ENCODE measurements around the gene SEMA3B.
A peak's percentile ranks its signal among the peaks of the same experiment; 100 is the strongest.
"Not testable (repeated sequence)": the region's sequence is repeated elsewhere in the genome, so short reads cannot be mapped to it uniquely, and the experiment has no call there.

The SEMA3B gene

GRCh38 chr3:50258979-50259378 lies 10.0 kb upstream of the SEMA3B start:
- no peaks in the 10 kb centered on the region for H3K9me3 Mint-ChIP-seq
- peaks cover 14% of the 10 kb centered on the region for H3K36me3 Mint-ChIP-seq
- no peak overlapping the region for H3K27ac Mint-ChIP-seq
- no peaks in the 10 kb centered on the region for H3K27me3 Mint-ChIP-seq
- H3K4me1 Mint-ChIP-seq: peaks cover 6% of the 10 kb centered on the region
- no peak for DNase-seq (ENCODE audit: low spot score in 2 of 2)
- H3K4me3 Mint-ChIP-seq: no peak overlapping the region
- no peak for ATAC-seq (ENCODE audit: low read depth)

- Mint-ChIP-seq H3K36me3 (peaks cover 14% of the 10 kb centered on the region), H3K9me3 (no peaks in the 10 kb centered on the region), H3K27ac (peak overlapping the region; percentile 83), H3K27me3 (no peaks in the 10 kb centered on the region), H3K4me1 (peaks cover 3% of the 10 kb centered on the region), H3K4me3 (peak overlapping the region; percentile 78)
- ATAC-seq (ENCODE audit: low read depth) (peak; percentile 7), DNase-seq (ENCODE audit: low spot score in 2 of 2) (no peak)
Measured at GRCh38 chr3:50259432-50260026, 9.4 kb upstream of the SEMA3B start.

DNA sequence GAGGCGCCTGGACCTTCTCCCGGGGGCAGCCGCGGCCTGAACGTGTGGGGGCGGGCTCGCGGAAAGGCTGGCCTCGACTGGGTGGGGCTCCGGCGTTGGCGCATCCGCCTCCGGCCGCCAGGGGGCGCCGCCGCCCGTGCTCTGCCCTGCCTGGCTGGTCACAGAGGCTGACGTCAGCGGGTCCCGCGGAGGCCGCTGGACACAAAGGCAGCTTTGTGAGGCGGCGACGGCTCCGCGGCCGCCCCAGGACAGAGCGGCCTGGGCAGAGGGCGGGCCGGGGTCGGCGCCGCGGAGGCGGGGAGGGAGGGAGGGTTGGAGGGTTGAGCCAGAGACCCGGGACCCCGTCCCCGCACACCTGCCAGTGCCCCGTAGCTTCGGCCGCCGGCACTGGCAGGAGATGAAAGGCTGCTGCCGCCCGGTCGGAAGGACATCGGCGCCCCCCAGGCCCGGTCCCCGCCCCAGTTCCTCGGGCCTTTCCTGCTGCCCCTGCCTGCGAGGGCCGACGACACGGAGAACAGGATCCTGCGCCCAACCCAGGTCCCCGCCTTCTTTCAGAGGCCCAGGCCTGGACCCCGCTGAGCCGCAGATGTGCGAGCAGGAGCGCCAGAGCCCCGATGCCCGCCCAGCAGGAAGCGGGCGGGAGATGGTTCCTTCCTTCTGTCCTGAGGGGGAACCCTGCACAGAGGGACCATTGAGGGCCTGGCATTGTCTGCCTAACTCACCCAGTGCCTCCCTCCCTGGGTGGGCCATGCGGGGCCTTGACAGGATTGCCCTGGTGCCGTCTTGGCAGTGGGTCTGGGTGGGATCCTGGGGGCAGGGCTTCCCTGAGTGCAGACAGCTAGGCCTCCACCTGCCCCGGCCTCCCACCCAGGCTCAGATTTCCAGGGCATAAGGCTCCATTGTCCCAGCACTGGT lies 8.7 kb upstream of the SEMA3B start:
- ATAC-seq (ENCODE audit: low read depth) (peak; percentile 97), DNase-seq (ENCODE audit: low spot score in 2 of 2) (peak; percentile 85 to 90)
- Mint-ChIP-seq H3K4me1 (peaks cover 3% of the 10 kb centered on the region), H3K27me3 (peaks cover 2% of the 10 kb centered on the region), H3K9me3 (no peaks in the 10 kb centered on the region), H3K27ac (peak overlapping the region; percentile 83), H3K4me3 (peak overlapping the region; percentile 78), H3K36me3 (peaks cover 14% of the 10 kb centered on the region)

DNA sequence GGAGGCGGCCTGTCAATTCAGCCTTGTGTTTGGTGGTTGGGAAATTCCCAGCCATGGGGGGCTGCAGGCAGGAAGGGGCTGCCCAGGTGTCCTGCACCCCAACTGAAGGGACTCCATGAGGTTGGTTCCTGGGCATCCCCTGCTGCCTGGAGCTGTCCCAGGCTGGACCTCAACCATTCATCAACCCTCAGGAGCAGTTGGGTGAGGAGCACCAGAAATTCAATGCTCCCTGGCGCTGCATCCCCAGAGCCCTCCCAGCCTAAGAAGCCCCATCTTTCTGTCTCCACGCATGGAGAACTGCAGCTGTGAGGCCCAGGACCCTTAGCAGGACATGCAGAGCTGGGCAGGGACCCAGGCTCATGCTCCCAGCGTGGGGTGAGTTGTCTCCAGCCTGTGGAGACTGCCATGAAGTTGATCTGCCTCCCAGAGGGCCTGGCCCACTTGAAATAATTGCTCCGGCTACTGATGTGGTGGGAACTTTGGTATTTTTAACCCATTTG lies 8.0 kb upstream of the SEMA3B start:
- Mint-ChIP-seq H3K9me3 (no peaks in the 10 kb centered on the region), H3K36me3 (peaks cover 14% of the 10 kb centered on the region), H3K27me3 (peaks cover 2% of the 10 kb centered on the region), H3K27ac (no peak overlapping the region), H3K4me1 (peaks cover 3% of the 10 kb centered on the region), H3K4me3 (no peak overlapping the region)
- ATAC-seq (ENCODE audit: low read depth) (no peak), DNase-seq (ENCODE audit: low spot score in 2 of 2) (no peak)

GRCh38 chr3:50261505-50261904 lies 7.4 kb upstream of the SEMA3B start:
- no peak overlapping the region for H3K27ac Mint-ChIP-seq
- peaks cover 2% of the 10 kb centered on the region for H3K27me3 Mint-ChIP-seq
- H3K9me3 Mint-ChIP-seq: no peaks in the 10 kb centered on the region
- ATAC-seq (ENCODE audit: low read depth) (no peak), DNase-seq (ENCODE audit: low spot score in 2 of 2) (no peak)
- peaks cover 3% of the 10 kb centered on the region for H3K4me1 Mint-ChIP-seq
- peaks cover 14% of the 10 kb centered on the region for H3K36me3 Mint-ChIP-seq
- H3K4me3 Mint-ChIP-seq: no peak overlapping the region

GRCh38 chr3:50262200-50262599 lies 6.7 kb upstream of the SEMA3B start:
- not testable (repeated sequence) for H3K4me3 Mint-ChIP-seq; DNase-seq (ENCODE audit: low spot score in 2 of 2); H3K27me3 Mint-ChIP-seq; ATAC-seq (ENCODE audit: low read depth); H3K4me1 Mint-ChIP-seq; H3K27ac Mint-ChIP-seq; H3K9me3 Mint-ChIP-seq
- peaks cover 12% of the 10 kb centered on the region for H3K36me3 Mint-ChIP-seq

- H3K27ac Mint-ChIP-seq: no peak overlapping the region
- H3K4me3 Mint-ChIP-seq: no peak overlapping the region
- no peak for ATAC-seq (ENCODE audit: low read depth)
- no peak for DNase-seq (ENCODE audit: low spot score in 2 of 2)
- peaks cover 9% of the 10 kb centered on the region for H3K36me3 Mint-ChIP-seq
- H3K27me3 Mint-ChIP-seq: peaks cover 2% of the 10 kb centered on the region
- peaks cover 3% of the 10 kb centered on the region for H3K4me1 Mint-ChIP-seq
- no peaks in the 10 kb centered on the region for H3K9me3 Mint-ChIP-seq
Measured at GRCh38 chr3:50262778-50263177, 6.2 kb upstream of the SEMA3B start.

GRCh38 chr3:50263478-50264382 lies 5.2 kb upstream of the SEMA3B start:
- Mint-ChIP-seq H3K4me3 (no peak overlapping the region), H3K27ac (no peak overlapping the region), H3K4me1 (peaks cover 5% of the 10 kb centered on the region), H3K27me3 (peaks cover 4% of the 10 kb centered on the region), H3K36me3 (peaks cover 2% of the 10 kb centered on the region), H3K9me3 (no peaks in the 10 kb centered on the region)
- DNase-seq (ENCODE audit: low spot score in 2 of 2): no peak
- ATAC-seq (ENCODE audit: low read depth): no peak

DNA sequence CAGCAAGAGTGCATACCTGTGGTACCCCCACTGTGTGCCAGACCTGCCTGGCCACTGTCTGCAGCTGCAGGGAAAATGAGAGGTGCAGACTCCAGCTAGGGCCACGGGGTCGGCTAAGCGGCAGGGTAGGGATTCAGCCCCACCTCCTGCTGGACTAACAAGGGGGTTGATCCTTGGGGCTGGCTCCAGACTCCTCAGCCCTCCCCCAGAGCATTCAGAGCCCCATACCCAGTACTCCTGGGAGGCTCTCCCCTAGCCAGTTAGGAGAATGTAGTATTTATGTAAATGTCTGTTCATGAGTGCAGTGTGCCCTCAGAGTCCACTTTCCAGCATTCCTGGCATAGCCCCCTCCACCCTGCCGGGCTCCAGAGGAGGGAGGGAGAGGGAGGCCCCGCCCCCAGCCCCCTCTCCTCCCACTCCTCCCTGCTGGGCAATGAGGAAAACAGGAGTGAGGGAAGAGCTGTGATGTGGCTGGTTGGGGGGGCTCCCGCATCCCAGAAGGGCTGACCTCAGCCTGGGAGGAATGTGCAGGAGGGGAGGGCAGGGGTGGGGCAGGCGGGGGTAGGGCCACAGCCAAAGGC lies 4.5 kb upstream of the SEMA3B start:
- Mint-ChIP-seq H3K4me3 (no peak overlapping the region), H3K36me3 (no peaks in the 10 kb centered on the region), H3K9me3 (no peaks in the 10 kb centered on the region), H3K4me1 (peaks cover 5% of the 10 kb centered on the region), H3K27me3 (peaks cover 5% of the 10 kb centered on the region), H3K27ac (no peak overlapping the region)
- ATAC-seq (ENCODE audit: low read depth) (no peak), DNase-seq (ENCODE audit: low spot score in 2 of 2) (no peak)

DNA sequence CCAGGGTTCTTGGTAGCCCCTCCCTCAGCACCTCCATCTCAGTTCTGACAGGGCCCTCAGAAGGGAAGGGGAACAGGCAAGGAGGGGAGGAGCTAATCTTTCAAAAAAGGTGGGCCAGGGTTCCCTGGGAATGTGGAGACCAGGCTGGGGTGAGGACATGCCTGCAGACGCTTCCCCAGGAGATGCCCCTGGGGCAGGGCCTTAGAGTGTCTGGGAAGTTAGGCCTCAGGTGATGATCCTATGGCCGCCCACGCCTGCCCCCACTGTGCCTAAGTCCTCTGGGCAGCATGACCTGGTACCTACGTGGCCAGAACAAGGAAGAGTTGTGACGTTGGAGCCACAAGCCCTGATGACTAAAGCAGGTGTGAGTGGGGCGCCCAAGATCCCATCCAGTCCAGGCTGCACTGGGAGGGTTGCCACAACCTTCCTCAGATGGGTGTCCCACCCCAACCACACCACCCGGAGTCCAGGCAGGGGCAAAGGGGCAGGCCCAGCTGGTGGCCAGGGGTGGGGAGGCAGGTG lies 3.9 kb upstream of the SEMA3B start:
- no peaks in the 10 kb centered on the region for H3K9me3 Mint-ChIP-seq
- no peak overlapping the region for H3K4me3 Mint-ChIP-seq
- DNase-seq (ENCODE audit: low spot score in 2 of 2): no peak
- H3K27me3 Mint-ChIP-seq: peaks cover 7% of the 10 kb centered on the region
- no peak for ATAC-seq (ENCODE audit: low read depth)
- H3K36me3 Mint-ChIP-seq: no peaks in the 10 kb centered on the region
- no peak overlapping the region for H3K27ac Mint-ChIP-seq
- peaks cover 3% of the 10 kb centered on the region for H3K4me1 Mint-ChIP-seq

DNA sequence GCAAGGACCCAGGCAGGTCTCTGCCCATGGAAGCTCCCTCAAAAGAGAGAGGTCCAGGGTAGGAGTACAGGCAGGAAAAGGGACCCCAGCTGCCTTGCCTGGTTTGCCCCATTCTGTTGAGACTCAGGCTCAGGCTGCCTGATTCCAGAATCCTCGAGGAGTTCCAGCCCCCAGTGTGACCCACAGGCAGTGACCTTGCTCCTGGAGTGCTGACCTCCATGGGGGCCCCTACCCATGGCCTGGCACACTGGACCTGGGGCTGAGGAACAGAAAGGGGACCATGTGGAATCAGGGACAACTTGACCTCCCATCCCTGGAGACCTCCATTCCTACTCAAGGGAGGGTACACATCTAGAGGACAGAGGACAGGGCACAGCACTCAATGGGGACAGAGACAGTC lies 3.4 kb upstream of the SEMA3B start:
- H3K9me3 Mint-ChIP-seq: no peaks in the 10 kb centered on the region
- no peak for ATAC-seq (ENCODE audit: low read depth)
- no peak overlapping the region for H3K4me3 Mint-ChIP-seq
- H3K4me1 Mint-ChIP-seq: peaks cover 3% of the 10 kb centered on the region
- no peak for DNase-seq (ENCODE audit: low spot score in 2 of 2)
- H3K36me3 Mint-ChIP-seq: no peaks in the 10 kb centered on the region
- peaks cover 7% of the 10 kb centered on the region for H3K27me3 Mint-ChIP-seq
- H3K27ac Mint-ChIP-seq: no peak overlapping the region

DNA sequence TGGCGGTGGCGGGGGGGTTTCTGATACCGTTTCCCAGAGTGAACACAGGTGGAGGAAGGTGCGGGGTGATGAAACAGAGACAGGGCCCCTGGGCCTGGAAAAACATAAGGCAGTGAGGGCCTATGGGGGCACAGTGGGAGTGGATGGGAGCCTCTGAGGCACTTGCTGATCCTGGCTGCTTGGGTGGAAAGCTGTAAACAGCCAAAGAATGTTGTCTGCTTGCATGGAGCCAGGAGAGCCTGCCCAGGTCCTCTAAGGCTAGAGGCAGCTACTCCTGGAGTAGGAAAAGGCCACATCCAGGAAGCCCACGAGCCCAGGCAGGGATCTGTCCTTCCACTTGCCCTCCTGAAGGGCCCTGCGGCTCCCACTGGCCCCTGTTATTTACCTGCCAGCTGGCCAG lies 2.9 kb upstream of the SEMA3B start:
- Mint-ChIP-seq H3K27ac (no peak overlapping the region), H3K27me3 (peaks cover 7% of the 10 kb centered on the region), H3K4me3 (no peak overlapping the region), H3K9me3 (no peaks in the 10 kb centered on the region), H3K36me3 (no peaks in the 10 kb centered on the region), H3K4me1 (peaks cover 3% of the 10 kb centered on the region)
- ATAC-seq (ENCODE audit: low read depth) (no peak), DNase-seq (ENCODE audit: low spot score in 2 of 2) (no peak)

DNA sequence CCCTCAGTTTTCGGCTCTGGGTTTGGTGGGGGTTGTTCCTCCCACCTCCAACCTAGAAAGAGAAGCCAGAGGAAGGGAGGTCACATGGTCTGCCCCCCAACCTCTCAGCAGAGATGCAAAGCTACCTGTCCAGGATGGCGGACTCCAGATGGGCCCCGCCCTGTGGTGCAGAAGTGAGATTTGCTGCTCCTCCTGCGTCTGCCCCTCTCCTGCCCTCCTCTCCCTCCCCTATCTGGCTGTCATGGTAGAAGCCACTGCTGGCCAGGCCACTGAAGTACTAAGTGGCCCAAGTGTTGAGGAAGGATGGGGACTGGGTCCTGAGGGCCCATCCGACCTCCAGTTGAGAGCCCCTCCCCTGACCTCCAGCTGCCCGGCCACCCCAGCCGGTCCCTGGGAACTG lies 2.1 kb upstream of the SEMA3B start:
- peaks cover 7% of the 10 kb centered on the region for H3K27me3 Mint-ChIP-seq
- H3K4me1 Mint-ChIP-seq: peaks cover 3% of the 10 kb centered on the region
- DNase-seq (ENCODE audit: low spot score in 2 of 2) (no peak), ATAC-seq (ENCODE audit: low read depth) (no peak)
- H3K4me3 Mint-ChIP-seq: no peak overlapping the region
- H3K9me3 Mint-ChIP-seq: no peaks in the 10 kb centered on the region
- H3K27ac Mint-ChIP-seq: no peak overlapping the region
- H3K36me3 Mint-ChIP-seq: no peaks in the 10 kb centered on the region
